ENCODE data around the gene ZNF25.

Gene ZNF25

DNA sequence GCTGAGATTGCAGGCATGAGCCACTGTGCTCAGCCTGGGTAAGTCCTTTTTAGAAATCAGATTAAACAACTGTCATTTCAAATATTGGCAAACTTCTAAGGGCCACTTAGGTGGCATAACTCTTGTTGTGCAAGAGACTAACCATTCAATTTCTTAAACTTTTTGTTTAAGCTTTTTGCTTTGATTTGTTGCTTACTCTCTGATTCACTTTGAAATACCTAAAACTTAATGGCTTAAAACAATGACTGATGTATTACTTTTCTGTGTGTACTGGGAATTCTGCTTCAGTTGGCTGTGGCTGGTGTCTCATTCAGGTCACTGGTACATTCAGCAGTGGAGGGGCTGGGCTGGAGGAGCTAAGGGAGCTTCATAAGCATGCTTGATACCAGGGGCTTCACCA lies 28.9 kb downstream of the ZNF25 start (continued):
- TF ChIP-seq ZFP30 (CRISPR knock-in tag; IDR thresholded peaks at IDR 0.05) (no peak), ZNF70 (CRISPR knock-in tag; IDR thresholded peaks at IDR 0.05) (no peak)

DNA sequence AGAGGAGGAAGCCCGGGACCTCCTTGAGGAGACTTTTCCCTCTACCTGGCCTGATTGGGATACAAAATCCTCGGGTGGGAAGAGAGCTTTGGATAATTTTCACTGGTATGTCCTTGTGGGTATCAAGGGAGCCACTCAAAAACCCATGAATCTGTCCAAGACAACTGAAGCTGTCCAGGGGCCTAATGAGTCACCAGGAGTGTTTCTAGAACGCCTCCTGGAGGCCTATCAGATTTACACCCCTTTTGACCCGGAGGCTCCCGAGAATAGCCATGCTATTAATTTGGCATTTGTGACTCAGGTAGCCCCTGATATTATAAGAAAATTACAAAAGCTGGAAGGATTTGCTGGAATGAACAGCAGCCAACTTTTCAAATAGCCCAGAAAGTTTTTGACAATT lies 38.6 kb downstream of the ZNF25 start:
- TF ChIP-seq ZFP3 (CRISPR knock-in tag; IDR thresholded peaks at IDR 0.05) (no peak), CSDC2 (CRISPR knock-in tag; IDR thresholded peaks at IDR 0.05) (no peak), ISL1 (CRISPR knock-in tag; IDR thresholded peaks at IDR 0.05) (no peak), ZNF70 (CRISPR knock-in tag; IDR thresholded peaks at IDR 0.05) (no peak), OSR1 (CRISPR knock-in tag; IDR thresholded peaks at IDR 0.05) (no peak), GLIS3 (CRISPR knock-in tag; IDR thresholded peaks at IDR 0.05) (no peak), BACH2 (CRISPR knock-in tag; IDR thresholded peaks at IDR 0.05; ENCODE audit: borderline replicate concordance) (no peak), ZNF8 (CRISPR knock-in tag; IDR thresholded peaks at IDR 0.05) (no peak), ZNF565 (CRISPR knock-in tag; conservative IDR thresholded peaks at IDR 0.05; ENCODE audit: low read depth) (no peak), ARNTL (CRISPR knock-in tag; IDR thresholded peaks at IDR 0.05; ENCODE audit: borderline replicate concordance, low read depth) (no peak), PPARA (CRISPR knock-in tag; IDR thresholded peaks at IDR 0.05; ENCODE audit: borderline replicate concordance) (no peak), ESRRG (CRISPR knock-in tag; IDR thresholded peaks at IDR 0.05) (no peak), ZC3H10 (CRISPR knock-in tag; IDR thresholded peaks at IDR 0.05) (no peak), TCF4 (CRISPR knock-in tag; IDR thresholded peaks at IDR 0.05; ENCODE audit: borderline replicate concordance) (no peak), ZFP30 (CRISPR knock-in tag; IDR thresholded peaks at IDR 0.05) (no peak)
- TF ChIP-seq, protein P1, sequence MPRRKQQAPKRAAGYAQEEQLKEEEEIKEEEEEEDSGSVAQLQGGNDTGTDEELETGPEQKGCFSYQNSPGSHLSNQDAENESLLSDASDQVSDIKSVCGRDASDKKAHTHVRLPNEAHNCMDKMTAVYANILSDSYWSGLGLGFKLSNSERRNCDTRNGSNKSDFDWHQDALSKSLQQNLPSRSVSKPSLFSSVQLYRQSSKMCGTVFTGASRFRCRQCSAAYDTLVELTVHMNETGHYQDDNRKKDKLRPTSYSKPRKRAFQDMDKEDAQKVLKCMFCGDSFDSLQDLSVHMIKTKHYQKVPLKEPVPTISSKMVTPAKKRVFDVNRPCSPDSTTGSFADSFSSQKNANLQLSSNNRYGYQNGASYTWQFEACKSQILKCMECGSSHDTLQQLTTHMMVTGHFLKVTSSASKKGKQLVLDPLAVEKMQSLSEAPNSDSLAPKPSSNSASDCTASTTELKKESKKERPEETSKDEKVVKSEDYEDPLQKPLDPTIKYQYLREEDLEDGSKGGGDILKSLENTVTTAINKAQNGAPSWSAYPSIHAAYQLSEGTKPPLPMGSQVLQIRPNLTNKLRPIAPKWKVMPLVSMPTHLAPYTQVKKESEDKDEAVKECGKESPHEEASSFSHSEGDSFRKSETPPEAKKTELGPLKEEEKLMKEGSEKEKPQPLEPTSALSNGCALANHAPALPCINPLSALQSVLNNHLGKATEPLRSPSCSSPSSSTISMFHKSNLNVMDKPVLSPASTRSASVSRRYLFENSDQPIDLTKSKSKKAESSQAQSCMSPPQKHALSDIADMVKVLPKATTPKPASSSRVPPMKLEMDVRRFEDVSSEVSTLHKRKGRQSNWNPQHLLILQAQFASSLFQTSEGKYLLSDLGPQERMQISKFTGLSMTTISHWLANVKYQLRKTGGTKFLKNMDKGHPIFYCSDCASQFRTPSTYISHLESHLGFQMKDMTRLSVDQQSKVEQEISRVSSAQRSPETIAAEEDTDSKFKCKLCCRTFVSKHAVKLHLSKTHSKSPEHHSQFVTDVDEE (CRISPR knock-in tag; IDR thresholded peaks at IDR 0.05) = no peak
- TF ChIP-seq, protein P2, sequence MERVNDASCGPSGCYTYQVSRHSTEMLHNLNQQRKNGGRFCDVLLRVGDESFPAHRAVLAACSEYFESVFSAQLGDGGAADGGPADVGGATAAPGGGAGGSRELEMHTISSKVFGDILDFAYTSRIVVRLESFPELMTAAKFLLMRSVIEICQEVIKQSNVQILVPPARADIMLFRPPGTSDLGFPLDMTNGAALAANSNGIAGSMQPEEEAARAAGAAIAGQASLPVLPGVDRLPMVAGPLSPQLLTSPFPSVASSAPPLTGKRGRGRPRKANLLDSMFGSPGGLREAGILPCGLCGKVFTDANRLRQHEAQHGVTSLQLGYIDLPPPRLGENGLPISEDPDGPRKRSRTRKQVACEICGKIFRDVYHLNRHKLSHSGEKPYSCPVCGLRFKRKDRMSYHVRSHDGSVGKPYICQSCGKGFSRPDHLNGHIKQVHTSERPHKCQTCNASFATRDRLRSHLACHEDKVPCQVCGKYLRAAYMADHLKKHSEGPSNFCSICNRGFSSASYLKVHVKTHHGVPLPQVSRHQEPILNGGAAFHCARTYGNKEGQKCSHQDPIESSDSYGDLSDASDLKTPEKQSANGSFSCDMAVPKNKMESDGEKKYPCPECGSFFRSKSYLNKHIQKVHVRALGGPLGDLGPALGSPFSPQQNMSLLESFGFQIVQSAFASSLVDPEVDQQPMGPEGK (CRISPR knock-in tag; IDR thresholded peaks at IDR 0.05; ENCODE audit: borderline replicate concordance) = no peak
- TF ChIP-seq, protein P3, sequence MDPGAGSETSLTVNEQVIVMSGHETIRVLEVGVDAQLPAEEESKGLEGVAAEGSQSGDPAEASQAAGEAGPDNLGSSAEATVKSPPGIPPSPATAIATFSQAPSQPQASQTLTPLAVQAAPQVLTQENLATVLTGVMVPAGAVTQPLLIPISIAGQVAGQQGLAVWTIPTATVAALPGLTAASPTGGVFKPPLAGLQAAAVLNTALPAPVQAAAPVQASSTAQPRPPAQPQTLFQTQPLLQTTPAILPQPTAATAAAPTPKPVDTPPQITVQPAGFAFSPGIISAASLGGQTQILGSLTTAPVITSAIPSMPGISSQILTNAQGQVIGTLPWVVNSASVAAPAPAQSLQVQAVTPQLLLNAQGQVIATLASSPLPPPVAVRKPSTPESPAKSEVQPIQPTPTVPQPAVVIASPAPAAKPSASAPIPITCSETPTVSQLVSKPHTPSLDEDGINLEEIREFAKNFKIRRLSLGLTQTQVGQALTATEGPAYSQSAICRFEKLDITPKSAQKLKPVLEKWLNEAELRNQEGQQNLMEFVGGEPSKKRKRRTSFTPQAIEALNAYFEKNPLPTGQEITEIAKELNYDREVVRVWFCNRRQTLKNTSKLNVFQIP (CRISPR knock-in tag; IDR thresholded peaks at IDR 0.05; ENCODE audit: borderline replicate concordance, low read depth) = no peak
- TF ChIP-seq, protein P4, sequence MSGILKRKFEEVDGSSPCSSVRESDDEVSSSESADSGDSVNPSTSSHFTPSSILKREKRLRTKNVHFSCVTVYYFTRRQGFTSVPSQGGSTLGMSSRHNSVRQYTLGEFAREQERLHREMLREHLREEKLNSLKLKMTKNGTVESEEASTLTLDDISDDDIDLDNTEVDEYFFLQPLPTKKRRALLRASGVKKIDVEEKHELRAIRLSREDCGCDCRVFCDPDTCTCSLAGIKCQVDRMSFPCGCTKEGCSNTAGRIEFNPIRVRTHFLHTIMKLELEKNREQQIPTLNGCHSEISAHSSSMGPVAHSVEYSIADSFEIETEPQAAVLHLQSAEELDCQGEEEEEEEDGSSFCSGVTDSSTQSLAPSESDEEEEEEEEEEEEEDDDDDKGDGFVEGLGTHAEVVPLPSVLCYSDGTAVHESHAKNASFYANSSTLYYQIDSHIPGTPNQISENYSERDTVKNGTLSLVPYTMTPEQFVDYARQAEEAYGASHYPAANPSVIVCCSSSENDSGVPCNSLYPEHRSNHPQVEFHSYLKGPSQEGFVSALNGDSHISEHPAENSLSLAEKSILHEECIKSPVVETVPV (CRISPR knock-in tag; IDR thresholded peaks at IDR 0.05) = no peak

DNA sequence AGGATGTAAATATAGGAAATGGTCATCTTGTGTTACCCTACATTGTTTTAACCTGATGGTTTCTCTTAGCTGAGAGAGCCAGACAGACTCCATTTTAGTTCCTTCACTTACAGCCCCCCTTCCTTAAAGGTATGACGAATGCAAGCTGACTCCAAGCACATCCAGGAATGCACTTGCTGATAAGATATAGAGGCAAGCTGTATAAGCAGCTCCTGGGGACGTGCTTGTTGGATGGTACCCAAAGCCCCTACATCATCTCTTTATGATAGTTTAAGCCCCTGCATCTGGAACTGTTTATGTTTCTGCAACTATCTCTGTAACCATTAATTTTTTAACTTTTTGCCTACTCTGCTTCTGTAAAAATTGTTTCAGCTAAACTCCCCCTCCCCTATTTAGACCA lies 41.7 kb downstream of the ZNF25 start:
- TF ChIP-seq TCF4 (CRISPR knock-in tag; IDR thresholded peaks at IDR 0.05; ENCODE audit: borderline replicate concordance) (no peak), SNAI2 (CRISPR knock-in tag; IDR thresholded peaks at IDR 0.05) (no peak), CSDC2 (CRISPR knock-in tag; IDR thresholded peaks at IDR 0.05) (no peak), ARNTL (CRISPR knock-in tag; IDR thresholded peaks at IDR 0.05; ENCODE audit: borderline replicate concordance, low read depth) (no peak), ZNF565 (CRISPR knock-in tag; conservative IDR thresholded peaks at IDR 0.05; ENCODE audit: low read depth) (no peak)
- TF ChIP-seq, protein P3 (CRISPR knock-in tag; IDR thresholded peaks at IDR 0.05; ENCODE audit: borderline replicate concordance, low read depth) = no peak
- ATAC-seq = no peak

More for the DNA sequence above, 38.6 kb downstream of the ZNF25 start:
- ATAC-seq = no peak

All from SK-N-SH treated with all-trans-retinoic acid at 6 μM for 48 hours (cell line).